Measurements from ENCODE around the gene SAMHD1. TPM values are rescaled to one million over a fixed set of nuclear protein-coding genes. Genes with fewer than 3 reads are reported as not detected.
A peak's percentile ranks its signal among the peaks of the same experiment; 100 is the strongest.

The SAMHD1 gene
- total and polyA plus RNA-seq, 2 of the 13 experiments (the other 11 are each of a cell fraction or from before 2014, with no cell fraction given): 16.9 to 43.5 TPM

- TF ChIP-seq HMGXB4 (CRISPR knock-in tag; IDR thresholded peaks at IDR 0.05; ENCODE audit: borderline replicate concordance in 1 of 2, low read depth in 1 of 2): peak; percentile 92 to 94
- 0 out of 2 replicates have a peak, but pooled peaks have one; percentile 68 for TF ChIP-seq CC2D1A (CRISPR knock-in tag; IDR thresholded peaks at IDR 0.05)
- 0 out of 2 replicates have a peak, but pooled peaks have one; percentile 22 for TF ChIP-seq ZNF431 (CRISPR knock-in tag; IDR thresholded peaks at IDR 0.05; ENCODE audit: borderline replicate concordance, low read depth)
- peak; percentile 93; the same call in 1 of the 2 replicates for TF ChIP-seq ARHGAP35 (CRISPR knock-in tag; IDR thresholded peaks at IDR 0.05; ENCODE audit: borderline replicate concordance)
- TF ChIP-seq ZNF883 (CRISPR knock-in tag; IDR thresholded peaks at IDR 0.05; ENCODE audit: not compliant biosample characterization): peak; percentile 87
- TF ChIP-seq ZBTB21 (CRISPR knock-in tag; IDR thresholded peaks at IDR 0.05): peak; percentile 60; the same call in 1 of the 2 replicates
- 0 out of 2 replicates have a peak, but pooled peaks have one; percentile 15 for TF ChIP-seq TERF1 (CRISPR knock-in tag; IDR thresholded peaks at IDR 0.05)
- TF ChIP-seq ZNF296 (CRISPR knock-in tag; conservative IDR thresholded peaks at IDR 0.05): no peak
- no peak for TF ChIP-seq ZNF337 (CRISPR knock-in tag; IDR thresholded peaks at IDR 0.05; ENCODE audit: borderline replicate concordance, low read depth)
- TF ChIP-seq FOXK1 (CRISPR knock-in tag; IDR thresholded peaks at IDR 0.05; ENCODE audit: borderline replicate concordance, low read depth): peak; percentile 18; the same call in 1 of the 2 replicates
- no peak for TF ChIP-seq SOX13 (IDR thresholded peaks at IDR 0.05)
- TF ChIP-seq SOX13 (CRISPR knock-in tag; conservative IDR thresholded peaks at IDR 0.05 in 1 of 2, IDR thresholded peaks at IDR 0.05 in 1 of 2): no peak; a peak in 1 of 4 replicates
- TF ChIP-seq MIER3 (CRISPR knock-in tag; IDR thresholded peaks at IDR 0.05; ENCODE audit: borderline replicate concordance): peak; percentile 27; the same call in 1 of the 2 replicates
- TF ChIP-seq LBX2 (CRISPR knock-in tag; IDR thresholded peaks at IDR 0.05; ENCODE audit: borderline replicate concordance): peak; percentile 25; the same call in 1 of the 2 replicates
- no peak for TF ChIP-seq MATR3 (CRISPR knock-in tag; IDR thresholded peaks at IDR 0.05)
- TF ChIP-seq ZNF282 (IDR thresholded peaks at IDR 0.05; ENCODE audit: partially characterized antibody): no peak
- TF ChIP-seq EZH2 (conservative IDR thresholded peaks at IDR 0.05; ENCODE audit: low read depth, low read length): no peak
- TF ChIP-seq NCOA5 (CRISPR knock-in tag; IDR thresholded peaks at IDR 0.05): no peak
- TF ChIP-seq ELF1 (CRISPR knock-in tag; IDR thresholded peaks at IDR 0.05): no peak; the same call in 1 of the 2 replicates
- peak; percentile 77 for TF ChIP-seq SPEN (CRISPR knock-in tag; IDR thresholded peaks at IDR 0.05; ENCODE audit: low read depth)
- TF ChIP-seq ZNF839 (CRISPR knock-in tag; IDR thresholded peaks at IDR 0.05; ENCODE audit: borderline replicate concordance): peak; percentile 85; the same call in 1 of the 2 replicates
- no peak for TF ChIP-seq TIGD3 (CRISPR knock-in tag; IDR thresholded peaks at IDR 0.05; ENCODE audit: borderline replicate concordance)
- no peak for TF ChIP-seq NCOR1 (IDR thresholded peaks at IDR 0.05; ENCODE audit: borderline replicate concordance, low read length)
- no peak for TF ChIP-seq JUNB (CRISPR knock-in tag; IDR thresholded peaks at IDR 0.05; ENCODE audit: borderline replicate concordance)
Measured at GRCh38 chr20:36951198-36951978, at the start of gene SAMHD1 (continued).
